Left lung (tissue), 10 donors: ENCODE measurements around the gene IDUA. TPM values are rescaled to one million over a fixed set of nuclear protein-coding genes. Genes with fewer than 3 reads are reported as not detected.

ENCODE experiments used
- ATAC-seq: fragments of 200-7000 bp; cut with Tn5 transposase; one replicate; pipeline ENCODE4 v1.9.1; 2020; ENCODE audit warnings: moderate library complexity
- DNase-seq, 4 donors: peaks; one replicate each; pipeline ENCODE4 v3.0.0-alpha.2; 2013 to 2020
- H3K27ac ChIP-seq, 2 donors: fragments of 200-600 bp; sonication (generic) in 1 of 2; one replicate each; pipeline versions ENCODE4 v1.5.0 to v1.8.0; 2020 to 2021
- H3K27me3 ChIP-seq, 2 donors: fragments of 200-600 bp; sonication (generic) in 1 of 2; one replicate each; pipeline versions ENCODE4 v1.5.0 to v1.8.0; 2020 to 2021
- H3K36me3 ChIP-seq, 2 donors: fragments of 200-600 bp; sonication (generic) in 1 of 2; one replicate each; pipeline versions ENCODE4 v1.5.0 to v1.8.0; 2020 to 2021
- H3K4me1 ChIP-seq, 2 donors: fragments of 200-600 bp; one replicate each; pipeline ENCODE4 v1.8.0; 2021
- H3K4me3 ChIP-seq, 2 donors: fragments of 200-600 bp; sonication (generic) in 1 of 2; one replicate each; pipeline versions ENCODE4 v1.5.0 to v1.8.0; 2020 to 2021; ENCODE audit warnings: mild to moderate bottlenecking in 1 of 2
- H3K9me3 ChIP-seq, 2 donors: fragments of 200-600 bp; sonication (generic) in 1 of 2; one replicate each; pipeline versions ENCODE4 v1.5.0 to v1.8.0; 2020 to 2021
- intact Hi-C, 2 donors: fragments of 100-400 bp; cut with DNase I; formaldehyde crosslinking; loops; one replicate each; pipeline versions ENCODE4 v1.11.2 to v1.14.2; 2022
- polyA plus RNA-seq, 6 donors: library from polyadenylated mRNA; unstranded; fragments of 120-200 nt; gene quantifications; one replicate each; pipeline ENCODE4 v1.2.1, GENCODE V29; 2013; ENCODE audit not compliant: insufficient read length in 6 of 6
- total RNA-seq, 2 donors: library from RNA; stranded (reverse); fragmentation: NEBNext Ultra II Directional; extraction: Animal tissue kit (Norgen Biotek cat#: 25700); gene quantifications; one replicate each; pipeline ENCODE4 v1.2.1, GENCODE V29; 2021
- TF ChIP-seq, protein P1 (sequence below), 2 donors: fragments of 200-600 bp; sonication (generic) in 1 of 2; IDR thresholded peaks; one replicate each; pipeline versions ENCODE4 v1.5.0 to v1.8.0; 2021; ENCODE audit warnings: antibody characterized with exemption in 2 of 2
- donor health status: DM: no; HTN: yes; CAD: no.
- donor health status: DM: no; HTN: no; CAD: no.

The IDUA gene
- total and polyA plus RNA-seq, 8 donors = 10.1 to 46.8 (median 19.1) TPM

DNA sequence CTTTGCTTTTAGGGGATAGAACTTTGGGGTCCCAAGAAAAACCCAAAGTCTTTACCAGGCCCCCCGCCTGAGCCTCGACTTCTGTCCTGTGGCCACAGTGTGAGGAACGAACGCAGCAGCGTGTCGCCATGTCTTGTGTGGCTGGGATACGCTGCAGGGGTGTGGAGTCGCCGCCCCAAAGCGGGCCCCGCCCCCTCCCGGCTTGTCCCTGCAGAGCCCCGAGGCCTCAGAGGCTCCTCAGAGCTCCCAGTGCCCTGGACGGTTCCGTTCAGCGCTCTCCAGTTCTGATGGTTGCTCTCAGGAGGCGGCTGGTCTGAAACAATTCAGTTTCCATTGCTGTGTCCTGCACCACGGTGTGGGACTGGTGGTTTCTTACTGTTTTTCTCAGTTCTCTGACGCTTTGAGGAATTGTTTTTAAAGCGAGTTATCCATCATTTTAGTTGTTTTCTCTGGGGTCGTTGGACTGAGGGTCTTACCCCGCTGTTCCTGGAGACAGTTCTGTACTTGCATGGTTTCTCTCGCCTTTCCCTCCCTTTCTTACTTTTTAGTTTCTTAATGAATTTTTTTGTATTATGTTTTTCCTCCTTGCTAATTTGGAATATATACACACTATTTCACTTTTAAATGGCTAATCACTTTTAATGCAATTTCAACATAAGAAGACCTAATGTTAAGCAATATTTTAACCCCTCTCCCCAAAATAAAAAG lies 1.6 kb upstream of the IDUA start:
- peak; percentile 78 for ATAC-seq
- TF ChIP-seq, protein P1, sequence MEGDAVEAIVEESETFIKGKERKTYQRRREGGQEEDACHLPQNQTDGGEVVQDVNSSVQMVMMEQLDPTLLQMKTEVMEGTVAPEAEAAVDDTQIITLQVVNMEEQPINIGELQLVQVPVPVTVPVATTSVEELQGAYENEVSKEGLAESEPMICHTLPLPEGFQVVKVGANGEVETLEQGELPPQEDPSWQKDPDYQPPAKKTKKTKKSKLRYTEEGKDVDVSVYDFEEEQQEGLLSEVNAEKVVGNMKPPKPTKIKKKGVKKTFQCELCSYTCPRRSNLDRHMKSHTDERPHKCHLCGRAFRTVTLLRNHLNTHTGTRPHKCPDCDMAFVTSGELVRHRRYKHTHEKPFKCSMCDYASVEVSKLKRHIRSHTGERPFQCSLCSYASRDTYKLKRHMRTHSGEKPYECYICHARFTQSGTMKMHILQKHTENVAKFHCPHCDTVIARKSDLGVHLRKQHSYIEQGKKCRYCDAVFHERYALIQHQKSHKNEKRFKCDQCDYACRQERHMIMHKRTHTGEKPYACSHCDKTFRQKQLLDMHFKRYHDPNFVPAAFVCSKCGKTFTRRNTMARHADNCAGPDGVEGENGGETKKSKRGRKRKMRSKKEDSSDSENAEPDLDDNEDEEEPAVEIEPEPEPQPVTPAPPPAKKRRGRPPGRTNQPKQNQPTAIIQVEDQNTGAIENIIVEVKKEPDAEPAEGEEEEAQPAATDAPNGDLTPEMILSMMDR (IDR thresholded peaks at IDR 0.05) = no peak
- H3K27ac ChIP-seq = no peak overlapping the region
- DNase-seq = peak in 3 of 4 donors; percentile 52 to 96 (median 84)
- H3K27me3 ChIP-seq = no peaks in the 10 kb centered on the region
- intact Hi-C loops = no loop called here
- no peaks in the 10 kb centered on the region for H3K9me3 ChIP-seq
- H3K4me3 ChIP-seq = peak overlapping the region; percentile 6 to 10
- peaks cover 12 to 38% of the 10 kb centered on the region in 2 donors for H3K4me1 ChIP-seq
- H3K36me3 ChIP-seq = peaks cover 0 to 13% of the 10 kb centered on the region in 2 donors

DNA sequence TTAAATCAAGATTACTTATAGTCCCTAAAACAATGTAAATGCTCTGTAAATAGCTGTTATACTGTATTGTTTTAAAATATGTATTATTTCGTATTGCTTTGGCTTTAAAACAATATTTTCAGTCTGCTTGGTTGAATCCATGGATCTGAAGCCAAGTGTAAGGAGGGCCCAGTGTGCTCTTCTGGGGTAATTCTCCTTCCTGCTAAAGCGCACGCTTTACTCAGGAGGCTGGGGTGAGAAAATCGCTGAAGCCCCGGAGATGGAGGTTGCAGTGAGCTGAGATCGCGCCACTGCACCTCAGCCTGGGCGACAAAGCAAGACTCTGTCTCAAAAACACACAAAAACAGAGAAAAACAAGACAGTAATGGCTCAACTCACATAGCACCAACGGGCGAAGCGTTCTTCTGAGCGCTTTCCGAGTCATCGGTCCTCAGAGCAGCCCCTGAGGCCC lies 391 bp upstream of the IDUA start:
- H3K4me3 ChIP-seq = peak overlapping the region; percentile 64 to 76
- DNase-seq = no peak
- TF ChIP-seq, protein P1 (IDR thresholded peaks at IDR 0.05) = no peak
- ATAC-seq = peak; percentile 19
- H3K27ac ChIP-seq = peak overlapping the region; percentile 4 to 77
- H3K4me1 ChIP-seq = peaks cover 12 to 38% of the 10 kb centered on the region in 2 donors
- H3K9me3 ChIP-seq = no peaks in the 10 kb centered on the region
- H3K36me3 ChIP-seq = peaks cover 0 to 25% of the 10 kb centered on the region in 2 donors
- H3K27me3 ChIP-seq = no peaks in the 10 kb centered on the region
- intact Hi-C loops = no loop called here

DNA sequence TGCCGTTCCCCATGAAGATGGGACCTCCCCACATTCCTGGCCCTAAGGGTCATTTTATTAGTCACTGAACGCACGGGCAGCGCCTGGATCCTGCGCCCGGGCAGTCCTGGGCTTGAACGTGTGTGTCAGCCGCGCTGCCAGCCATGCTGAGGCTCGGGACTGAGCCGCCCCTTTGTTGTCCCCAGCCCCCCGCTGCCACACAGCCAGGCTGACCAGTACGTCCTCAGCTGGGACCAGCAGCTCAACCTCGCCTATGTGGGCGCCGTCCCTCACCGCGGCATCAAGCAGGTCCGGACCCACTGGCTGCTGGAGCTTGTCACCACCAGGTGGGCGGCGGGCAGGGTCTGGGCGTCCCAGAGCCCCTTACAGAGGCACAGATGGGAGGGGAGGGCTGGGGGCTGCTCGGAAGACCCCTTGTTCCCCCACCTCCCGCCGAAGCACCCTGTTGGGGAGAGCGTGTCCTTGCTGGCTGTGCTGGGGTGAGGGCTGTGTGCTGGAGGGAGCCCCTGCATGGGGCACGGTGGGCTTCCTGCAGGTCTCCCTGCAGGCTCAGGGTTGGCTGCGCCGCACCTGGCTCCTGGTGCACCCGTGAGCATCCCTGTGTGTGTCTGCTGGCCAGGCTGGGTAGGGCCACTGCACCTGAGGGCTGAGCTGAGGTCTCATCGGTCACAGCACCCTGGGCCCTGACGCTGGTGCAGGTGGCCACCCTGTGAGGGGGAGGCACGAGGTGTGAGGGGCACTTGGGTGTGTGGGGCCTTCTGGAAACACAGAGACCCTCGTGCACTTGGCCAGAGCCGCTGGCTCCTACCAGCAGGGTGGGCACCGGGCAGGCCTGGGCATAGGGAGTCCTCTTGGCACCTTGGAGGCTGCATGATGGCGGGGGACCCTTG lies 1.0 kb downstream of the IDUA start:
- DNase-seq (peak in 1 of 4 donors; percentile 82), ATAC-seq (no peak)
- no peaks in the 10 kb centered on the region for H3K27me3 ChIP-seq
- H3K4me1 ChIP-seq = peaks cover 12 to 38% of the 10 kb centered on the region in 2 donors
- H3K9me3 ChIP-seq = no peaks in the 10 kb centered on the region
- H3K4me3 ChIP-seq = peak overlapping the region; percentile 64 to 76
- H3K36me3 ChIP-seq = peaks cover 0 to 30% of the 10 kb centered on the region in 2 donors
- intact Hi-C loops = no loop called here
- TF ChIP-seq, protein P1 (IDR thresholded peaks at IDR 0.05) = no peak
- H3K27ac ChIP-seq = peak overlapping the region in 1 of 2 donors; percentile 77

DNA sequence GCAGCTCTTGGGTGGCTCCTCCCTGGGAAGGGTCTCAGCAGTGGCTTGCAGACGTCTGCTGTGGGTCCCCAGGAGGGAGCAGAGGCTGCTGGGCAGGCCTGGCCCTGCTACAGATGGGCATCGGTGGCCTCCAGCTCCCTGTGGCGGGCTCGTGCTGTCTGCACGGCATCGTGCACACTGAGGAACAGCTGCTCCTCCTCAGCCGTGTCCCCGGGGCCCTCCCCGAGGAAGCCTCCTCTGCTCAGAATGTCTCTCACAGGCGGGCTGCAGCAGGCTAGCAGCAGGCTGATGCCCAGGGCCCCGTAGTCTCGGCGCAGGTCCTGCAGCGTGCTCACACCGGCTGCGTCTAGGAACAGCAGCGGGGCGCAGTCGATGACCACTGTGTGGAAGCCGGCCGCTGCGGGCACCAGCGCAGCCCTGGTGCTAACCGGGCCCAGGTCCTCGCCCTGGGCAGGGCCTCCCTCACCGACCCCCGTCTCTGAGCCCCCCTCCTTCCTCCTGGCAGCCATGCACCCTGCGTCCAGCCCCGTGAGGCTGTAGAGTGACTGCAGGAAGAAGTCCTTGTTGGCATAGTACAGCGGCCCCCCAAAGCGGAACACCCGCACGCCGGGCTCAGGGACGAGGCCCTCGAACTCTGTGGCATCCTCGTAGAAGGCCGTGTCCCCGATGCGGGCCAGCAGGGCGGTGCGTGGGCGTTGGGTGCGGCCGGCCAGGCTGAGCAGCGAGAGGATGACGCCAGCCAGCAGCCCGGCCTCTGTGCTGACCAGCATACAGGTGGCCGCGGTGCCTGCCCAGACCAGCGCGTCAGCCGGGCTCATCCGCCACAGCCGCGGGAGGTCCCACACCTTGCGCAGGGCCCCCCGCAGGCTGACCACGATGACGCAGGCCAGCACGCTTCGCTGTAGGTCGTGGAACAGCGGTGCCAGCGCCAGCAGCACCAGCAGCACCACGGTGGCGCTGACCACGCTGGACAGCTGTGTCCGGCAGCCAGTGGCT lies 2.2 kb downstream of the IDUA start:
- H3K4me3 ChIP-seq = no peak overlapping the region
- peaks cover 16 to 38% of the 10 kb centered on the region in 2 donors for H3K4me1 ChIP-seq
- DNase-seq (peak in 1 of 4 donors; percentile 73), ATAC-seq (no peak)
- H3K27ac ChIP-seq = no peak overlapping the region
- intact Hi-C loops = no loop called here
- TF ChIP-seq, protein P1 (IDR thresholded peaks at IDR 0.05) = no peak
- no peaks in the 10 kb centered on the region for H3K9me3 ChIP-seq
- peaks cover 0 to 30% of the 10 kb centered on the region in 2 donors for H3K36me3 ChIP-seq
- no peaks in the 10 kb centered on the region for H3K27me3 ChIP-seq
